K562 (cell line): ENCODE measurements around the gene MCMBP. TPM values are rescaled to one million over a fixed set of nuclear protein-coding genes. Genes with fewer than 3 reads are reported as not detected.

Experiments
- BRCA1 ChIP-seq, 2 experiments: fragments of 450-650 bp in 1 of 2; sonication (generic) in 1 of 2; formaldehyde crosslinking in 1 of 2; IDR thresholded peaks; 2 replicates each; pipeline versions ENCODE4 v1.5.0 to v1.6.1; 2017 to 2020; ENCODE audit warnings: mild to moderate bottlenecking in 1 of 2, missing genetic modification reagents in 1 of 2
- FOXP1 ChIP-seq: sonication (generic); formaldehyde crosslinking; IDR thresholded peaks from 2 replicates; pipeline ENCODE4 v1.8.0; 2022; ENCODE audit warnings: mild to moderate bottlenecking, missing genetic modification reagents
- GATAD2B ChIP-seq: fragments of 450-650 bp; IDR thresholded peaks from 2 replicates; pipeline ENCODE4 v1.6.1; 2017; ENCODE audit warnings: mild to moderate bottlenecking, borderline replicate concordance
- HDAC3 ChIP-seq: fragments of 450-650 bp; IDR thresholded peaks from 2 replicates; pipeline ENCODE4 v1.6.1; 2018; ENCODE audit warnings: borderline replicate concordance, mild to moderate bottlenecking, moderate library complexity; ENCODE audit not compliant: partially characterized antibody
- KAT7 ChIP-seq: sonication (generic); formaldehyde crosslinking; IDR thresholded peaks from 2 replicates; pipeline ENCODE4 v1.8.0; 2022; ENCODE audit warnings: missing genetic modification reagents, mild to moderate bottlenecking, borderline replicate concordance
- KAT8 ChIP-seq: fragments of 450-650 bp; IDR thresholded peaks from 2 replicates; pipeline ENCODE4 v1.6.1; 2016; ENCODE audit warnings: low read depth, mild to moderate bottlenecking
- MAFG ChIP-seq: fragments of 450-650 bp; conservative IDR thresholded peaks from 2 replicates; pipeline ENCODE4 v1.6.1; 2016; ENCODE audit warnings: missing genetic modification characterization, missing compliant biosample characterization
- RBM39 ChIP-seq: fragments of 200-400 bp; formaldehyde crosslinking; optimal IDR thresholded peaks from 2 replicates; pipeline ENCODE3; 2018; ENCODE audit warnings: low read depth, low read length
- SRSF1 ChIP-seq: fragments of 200-400 bp; formaldehyde crosslinking; IDR thresholded peaks from 2 replicates; pipeline ENCODE4 v1.6.1; 2017; ENCODE audit warnings: mild to moderate bottlenecking, low read depth, low read length, moderate library complexity
- STAG1 ChIP-seq: sonication (generic); formaldehyde crosslinking; IDR thresholded peaks from 2 replicates; pipeline ENCODE4 v1.5.0; 2020; ENCODE audit warnings: missing genetic modification reagents, borderline replicate concordance
- TCF7L2 ChIP-seq: fragments of 150-350 bp; IDR thresholded peaks from 2 replicates; pipeline ENCODE4 v1.6.1; 2016; ENCODE audit warnings: low read depth, mild to moderate bottlenecking, low read length, moderate library complexity
- TRIM28 ChIP-seq: fragments of 450-650 bp; IDR thresholded peaks from 2 replicates; pipeline ENCODE4 v1.6.1; 2017
- USF1 ChIP-seq: sonication (generic); formaldehyde crosslinking; IDR thresholded peaks from 2 replicates; pipeline ENCODE4 v1.9.0; 2022; ENCODE audit warnings: mild to moderate bottlenecking, missing genetic modification reagents
- ZBTB34 ChIP-seq: fragments of 250-450 bp; sonication (Bioruptor Pico); IDR thresholded peaks from 2 replicates; pipeline ENCODE4 v1.8.0; 2021; ENCODE audit warnings: mild to moderate bottlenecking, moderate library complexity
- ZNF280B ChIP-seq: fragments of 250-450 bp; sonication (Bioruptor Pico); IDR thresholded peaks from 2 replicates; pipeline ENCODE4 v1.5.1; 2021; ENCODE audit warnings: mild to moderate bottlenecking
- ZNF583 ChIP-seq: fragments of 250-450 bp; sonication (Bioruptor Pico); IDR thresholded peaks from 2 replicates; pipeline ENCODE4 v1.4.0; 2020
- polyA plus RNA-seq, 8 experiments: library from polyadenylated mRNA; depleted of rRNA in 4 of 8; stranded (reverse) in 5 of 8; unstranded in 3 of 8; fragments of >200 nt; fragmentation: Nextera tagmentation in 2 of 8; fragmentation: Illumina TruSeq in 1 of 8; extraction: Ambion mirVana in 2 of 8; extraction: Trizol in 1 of 8; gene quantifications; 2 replicates each; pipeline versions ENCODE4 v1.2.1 to v1.2.3, GENCODE V29; 2011 to 2014; ENCODE audit warnings: inconsistent platforms in 1 of 8, missing spikeins in 1 of 8
- total RNA-seq, 7 experiments: library from RNA; depleted of rRNA in 6 of 7; stranded (reverse); fragments of >200 nt in 6 of 7; fragmentation: Illumina TruSeq in 2 of 7; extraction: Trizol in 2 of 7; gene quantifications; 2 replicates each; pipeline versions ENCODE4 v1.2.1 to v1.2.3, GENCODE V29; 2011 to 2021; ENCODE audit warnings: low replicate concordance in 1 of 7
- TF ChIP-seq, protein P1 (sequence below): fragments of 250-450 bp; sonication (Bioruptor Pico); IDR thresholded peaks from 2 replicates; pipeline ENCODE4 v1.5.0; 2021; ENCODE audit warnings: mild to moderate bottlenecking, borderline replicate concordance
- TF ChIP-seq, protein P2 (sequence below): IDR thresholded peaks from 2 replicates; pipeline ENCODE4 v1.6.1; 2011; ENCODE audit not compliant: insufficient read length; ENCODE audit errors: extremely low read depth
- TF ChIP-seq, protein P3 (sequence below): fragments of 450-650 bp; IDR thresholded peaks from 2 replicates; pipeline ENCODE4 v1.6.1; 2014; ENCODE audit warnings: low read depth, mild to moderate bottlenecking, moderate library complexity, borderline replicate concordance

Gene MCMBP
- total and polyA plus RNA-seq, 9 of the 15 experiments (the other 6 are each of a cell fraction or from before 2014, with no cell fraction given), result 11.2 to 74.3 (median 50.5) TPM

DNA sequence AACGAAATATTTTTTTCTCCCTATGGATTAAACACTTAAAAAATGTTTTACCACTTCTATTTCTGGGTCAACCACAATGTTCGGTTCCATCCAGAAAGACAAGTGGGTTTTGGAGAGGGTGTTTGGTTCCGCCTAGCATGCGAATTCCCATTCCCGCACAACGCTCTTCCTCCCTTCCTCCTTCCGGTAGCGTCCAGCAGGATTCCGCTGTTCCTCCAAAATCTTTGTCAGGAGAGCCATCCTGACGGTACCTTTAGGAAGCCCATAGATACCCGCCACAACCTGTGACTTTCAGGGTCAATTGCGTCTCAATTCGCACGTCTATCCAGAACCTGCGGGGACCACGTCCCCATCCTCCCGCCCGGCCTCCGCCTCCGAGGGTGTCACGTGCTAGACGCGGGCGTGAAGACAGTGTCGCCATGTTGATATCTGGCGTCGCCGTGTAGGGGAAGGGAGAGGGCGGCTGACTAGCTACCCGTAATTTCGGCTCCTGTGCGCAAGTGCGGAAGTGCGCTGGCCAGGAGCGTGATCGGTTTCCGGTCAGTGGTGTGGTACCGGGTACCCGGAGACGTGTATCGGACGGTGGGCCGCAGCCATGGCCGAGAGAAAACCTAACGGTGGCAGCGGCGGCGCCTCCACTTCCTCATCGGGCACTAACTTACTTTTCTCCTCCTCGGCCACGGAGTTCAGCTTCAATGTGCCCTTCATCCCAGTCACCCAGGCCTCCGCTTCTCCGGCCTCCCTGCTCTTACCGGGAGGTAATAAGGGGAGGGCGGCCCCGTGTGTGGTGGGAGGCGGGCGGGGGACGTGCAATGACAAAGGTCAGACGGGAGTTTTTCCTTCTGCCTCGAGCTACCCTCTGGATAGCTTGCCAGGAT, 19.8 kb upstream of the MCMBP start, which contains the start of gene SEC23IP (continued):
- TF ChIP-seq, protein P1, sequence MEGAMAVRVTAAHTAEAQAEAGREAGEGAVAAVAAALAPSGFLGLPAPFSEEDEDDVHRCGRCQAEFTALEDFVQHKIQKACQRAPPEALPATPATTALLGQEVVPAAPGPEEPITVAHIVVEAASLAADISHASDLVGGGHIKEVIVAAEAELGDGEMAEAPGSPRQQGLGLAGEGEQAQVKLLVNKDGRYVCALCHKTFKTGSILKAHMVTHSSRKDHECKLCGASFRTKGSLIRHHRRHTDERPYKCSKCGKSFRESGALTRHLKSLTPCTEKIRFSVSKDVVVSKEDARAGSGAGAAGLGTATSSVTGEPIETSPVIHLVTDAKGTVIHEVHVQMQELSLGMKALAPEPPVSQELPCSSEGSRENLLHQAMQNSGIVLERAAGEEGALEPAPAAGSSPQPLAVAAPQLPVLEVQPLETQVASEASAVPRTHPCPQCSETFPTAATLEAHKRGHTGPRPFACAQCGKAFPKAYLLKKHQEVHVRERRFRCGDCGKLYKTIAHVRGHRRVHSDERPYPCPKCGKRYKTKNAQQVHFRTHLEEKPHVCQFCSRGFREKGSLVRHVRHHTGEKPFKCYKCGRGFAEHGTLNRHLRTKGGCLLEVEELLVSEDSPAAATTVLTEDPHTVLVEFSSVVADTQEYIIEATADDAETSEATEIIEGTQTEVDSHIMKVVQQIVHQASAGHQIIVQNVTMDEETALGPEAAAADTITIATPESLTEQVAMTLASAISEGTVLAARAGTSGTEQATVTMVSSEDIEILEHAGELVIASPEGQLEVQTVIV (CRISPR knock-in tag), result no peak
- no peak for TF ChIP-seq BRCA1 (IDR thresholded peaks at IDR 0.05)
- TF ChIP-seq BRCA1 (CRISPR knock-in tag; IDR thresholded peaks at IDR 0.05), result no peak
- TF ChIP-seq TRIM28, result no peak
- TF ChIP-seq ZNF280B (CRISPR knock-in tag), result no peak
- no peak for TF ChIP-seq ZNF583
- no peak for TF ChIP-seq GATAD2B
- TF ChIP-seq TCF7L2, result no peak
- peak; percentile 79; the same call in 1 of the 2 replicates for TF ChIP-seq KAT7 (CRISPR knock-in tag)
- TF ChIP-seq, protein P2, sequence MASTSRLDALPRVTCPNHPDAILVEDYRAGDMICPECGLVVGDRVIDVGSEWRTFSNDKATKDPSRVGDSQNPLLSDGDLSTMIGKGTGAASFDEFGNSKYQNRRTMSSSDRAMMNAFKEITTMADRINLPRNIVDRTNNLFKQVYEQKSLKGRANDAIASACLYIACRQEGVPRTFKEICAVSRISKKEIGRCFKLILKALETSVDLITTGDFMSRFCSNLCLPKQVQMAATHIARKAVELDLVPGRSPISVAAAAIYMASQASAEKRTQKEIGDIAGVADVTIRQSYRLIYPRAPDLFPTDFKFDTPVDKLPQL, result no peak
- TF ChIP-seq HDAC3, result no peak
- TF ChIP-seq, protein P3, sequence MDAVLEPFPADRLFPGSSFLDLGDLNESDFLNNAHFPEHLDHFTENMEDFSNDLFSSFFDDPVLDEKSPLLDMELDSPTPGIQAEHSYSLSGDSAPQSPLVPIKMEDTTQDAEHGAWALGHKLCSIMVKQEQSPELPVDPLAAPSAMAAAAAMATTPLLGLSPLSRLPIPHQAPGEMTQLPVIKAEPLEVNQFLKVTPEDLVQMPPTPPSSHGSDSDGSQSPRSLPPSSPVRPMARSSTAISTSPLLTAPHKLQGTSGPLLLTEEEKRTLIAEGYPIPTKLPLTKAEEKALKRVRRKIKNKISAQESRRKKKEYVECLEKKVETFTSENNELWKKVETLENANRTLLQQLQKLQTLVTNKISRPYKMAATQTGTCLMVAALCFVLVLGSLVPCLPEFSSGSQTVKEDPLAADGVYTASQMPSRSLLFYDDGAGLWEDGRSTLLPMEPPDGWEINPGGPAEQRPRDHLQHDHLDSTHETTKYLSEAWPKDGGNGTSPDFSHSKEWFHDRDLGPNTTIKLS, result peak; percentile 83
- TF ChIP-seq KAT8, result no peak
- TF ChIP-seq ZBTB34 (CRISPR knock-in tag), result no peak
- peak; percentile 98 for TF ChIP-seq USF1 (CRISPR knock-in tag)
- TF ChIP-seq STAG1 (CRISPR knock-in tag), result no peak
- no peak for TF ChIP-seq RBM39
- TF ChIP-seq SRSF1, result no peak
- TF ChIP-seq FOXP1 (CRISPR knock-in tag), result no peak
- no peak for TF ChIP-seq MAFG (tag)
